NCI-H2081 (cell line): Measurements from ENCODE around the gene PRKCZ.
"Not testable (repeated sequence)": the region's sequence is repeated elsewhere in the genome, so short reads cannot be mapped to it uniquely, and the experiment has no call there.

Experiments used
- DNase-seq, 2 experiments: peaks; one replicate each; lab custom pipeline; 2025; lab: John Stamatoyannopoulos, UW

Gene PRKCZ

DNA sequence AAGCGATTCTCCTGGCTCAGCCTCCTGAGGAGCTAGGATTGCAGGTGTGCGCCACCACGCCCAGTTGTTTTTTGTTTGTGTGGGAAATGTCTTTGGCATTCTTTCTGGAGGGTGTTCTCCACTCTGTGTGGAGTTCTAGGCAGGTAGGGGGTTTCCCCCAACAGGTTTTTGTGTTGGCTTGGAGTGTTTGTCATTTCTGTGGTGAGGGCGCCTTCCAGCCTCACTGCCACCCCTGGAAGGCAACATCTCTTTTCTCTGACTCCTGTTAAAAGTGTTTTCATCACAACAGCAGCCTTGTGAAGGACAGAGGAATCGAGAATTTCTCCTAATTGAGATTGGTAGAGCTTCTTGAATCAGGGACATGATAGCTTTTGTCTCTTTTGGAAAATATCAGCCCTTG, 69.7 kb downstream of the PRKCZ start:
- no peak for DNase-seq

- no peak for DNase-seq
Observed at GRCh38 chr1:2121101-2121691, 71.0 kb downstream of the PRKCZ start.

DNA sequence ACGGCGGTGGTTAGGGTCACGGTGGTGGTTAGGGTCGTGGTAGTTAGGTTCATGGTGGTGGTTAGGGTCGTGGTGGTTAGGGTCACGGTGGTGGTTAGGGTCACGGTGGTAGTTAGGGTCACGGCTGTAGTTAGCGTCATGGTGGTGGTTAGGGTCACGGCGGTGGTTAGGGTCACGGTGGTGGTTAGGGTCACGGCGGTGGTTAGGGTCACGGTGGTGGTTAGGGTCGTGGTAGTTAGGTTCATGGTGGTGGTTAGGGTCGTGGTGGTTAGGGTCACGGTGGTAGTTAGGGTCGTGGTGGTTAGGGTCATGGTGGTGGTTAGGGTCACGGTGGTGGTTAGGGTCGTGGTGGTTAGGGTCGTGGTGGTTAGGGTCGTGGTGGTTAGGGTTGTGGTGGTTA, 71.6 kb downstream of the PRKCZ start:
- DNase-seq = not testable (repeated sequence)

DNA sequence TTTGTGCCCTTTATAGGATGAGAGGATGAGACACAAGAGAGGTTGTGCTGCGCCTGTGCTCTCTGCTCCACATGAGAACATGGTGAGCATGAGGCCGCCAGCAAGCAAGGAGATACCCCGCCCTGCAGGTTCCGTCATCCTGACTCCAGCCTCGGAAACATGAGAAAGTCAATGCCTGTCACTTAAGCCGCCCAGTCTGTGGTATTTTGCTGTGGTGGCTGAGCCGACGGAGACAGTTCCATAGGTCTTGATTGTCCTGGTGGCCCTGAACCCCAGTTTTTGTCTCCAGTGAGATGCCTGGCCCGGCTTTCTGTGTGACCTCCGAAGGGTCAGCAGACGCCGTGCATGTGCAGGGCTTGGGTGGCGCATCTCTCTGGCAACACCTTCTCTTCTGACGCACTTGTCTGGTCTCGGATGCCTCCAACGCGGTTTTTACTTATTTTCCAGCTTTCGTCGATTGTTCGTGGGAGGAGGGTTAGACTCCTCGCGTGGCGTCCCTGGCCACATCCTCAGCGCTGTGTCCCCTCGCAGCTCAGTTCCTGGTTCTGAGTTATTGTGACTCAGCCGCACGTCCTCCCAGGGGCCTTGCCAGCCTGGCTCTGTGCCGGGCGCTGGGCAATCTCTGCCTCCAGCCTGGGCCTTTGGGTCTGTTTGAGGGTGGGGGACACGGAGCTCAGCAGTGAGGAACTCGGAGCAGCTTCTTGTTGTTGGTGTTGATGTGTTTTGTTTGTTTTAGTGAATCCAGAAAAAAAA, 74.4 kb downstream of the PRKCZ start:
- no peak for DNase-seq

GRCh38 chr1:2125350-2126211, 75.4 kb downstream of the PRKCZ start:
- DNase-seq = no peak

DNA sequence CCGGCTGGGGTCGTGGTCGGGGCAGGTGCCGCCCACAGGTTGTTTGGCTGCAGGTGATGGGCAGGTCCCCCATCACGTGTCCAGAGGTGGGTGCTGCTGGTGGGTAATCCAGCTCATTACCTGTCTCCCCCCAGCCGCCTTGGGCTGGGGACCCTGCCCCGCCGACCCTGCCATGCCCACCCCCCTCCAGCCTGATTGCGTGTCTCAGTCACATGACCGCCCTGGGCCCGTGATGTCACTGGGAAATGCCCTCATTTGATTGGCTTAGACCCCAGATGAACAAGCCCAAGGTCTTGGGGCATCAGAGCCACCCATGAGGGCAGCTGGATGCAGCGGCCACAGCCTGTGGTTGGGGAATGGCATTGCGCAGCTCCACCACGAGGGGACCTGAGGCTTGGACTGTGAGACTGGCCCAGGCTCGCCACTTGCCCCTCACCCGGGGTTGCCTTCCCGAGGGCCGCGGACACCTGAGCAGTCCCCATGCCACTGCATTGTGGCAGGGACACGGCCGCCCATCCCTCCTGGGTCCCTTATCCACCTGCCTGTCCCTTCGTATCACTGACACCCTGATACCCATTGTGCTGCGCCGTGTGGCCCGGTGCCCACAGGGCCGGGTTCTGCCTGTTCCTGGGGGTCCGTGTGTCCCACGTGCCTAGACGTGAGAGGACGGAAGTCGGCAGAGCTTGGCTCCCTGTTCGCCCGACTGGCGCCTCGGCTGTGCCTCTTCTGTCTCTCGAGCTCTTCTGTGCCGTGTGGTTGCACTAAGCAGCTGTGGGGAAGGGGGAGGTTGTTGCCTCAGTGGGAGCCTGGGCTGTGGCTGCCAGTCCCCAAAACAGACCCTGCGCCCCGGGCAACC, 76.3 kb downstream of the PRKCZ start:
- no peak for DNase-seq

DNA sequence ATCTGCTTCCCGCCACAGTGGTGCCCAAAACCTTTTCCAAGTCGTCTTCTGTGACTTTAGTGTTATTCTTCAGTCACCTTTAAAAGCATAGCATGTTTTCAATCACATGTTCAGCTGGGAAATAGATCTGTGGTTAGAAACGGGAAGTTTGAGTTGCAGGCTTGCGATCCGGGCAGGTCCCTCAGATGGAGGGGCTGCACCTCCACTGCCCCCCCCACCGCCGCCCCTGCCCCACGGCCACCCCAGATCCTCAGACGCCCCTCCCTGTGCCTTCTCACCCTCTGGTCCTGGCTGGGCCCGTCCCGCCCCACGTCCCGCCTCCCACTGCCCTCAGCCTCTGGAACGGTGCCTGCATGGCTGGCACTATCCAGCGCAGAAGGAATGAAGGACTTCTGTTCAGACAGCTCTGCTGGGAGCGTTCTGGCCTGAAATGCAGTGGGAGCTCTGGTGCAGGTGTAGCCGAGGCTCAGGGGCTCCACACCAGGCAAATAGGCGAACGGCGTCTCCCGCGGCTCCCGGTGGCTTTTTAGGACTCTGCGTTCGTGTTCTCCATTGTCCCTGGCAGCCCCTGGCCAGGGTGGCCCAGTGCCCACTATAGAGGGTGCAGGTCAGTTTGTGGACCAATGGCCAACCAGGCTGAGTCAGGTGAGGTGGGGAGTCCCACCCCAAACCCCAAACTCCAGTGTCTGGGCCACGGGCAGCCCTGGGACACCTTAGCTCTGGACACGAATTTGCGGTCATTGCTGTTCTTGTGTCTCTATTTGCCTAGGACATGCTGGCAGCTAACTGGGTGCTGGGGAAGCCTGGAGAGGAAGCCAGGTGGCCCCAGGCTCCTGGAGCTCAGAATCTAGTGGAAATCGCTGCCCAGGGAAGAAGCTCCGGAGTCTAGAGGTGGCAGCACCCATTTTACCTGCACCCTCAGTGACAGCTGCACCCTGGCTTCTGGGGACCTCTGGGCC, 77.3 kb downstream of the PRKCZ start:
- no peak for DNase-seq

DNA sequence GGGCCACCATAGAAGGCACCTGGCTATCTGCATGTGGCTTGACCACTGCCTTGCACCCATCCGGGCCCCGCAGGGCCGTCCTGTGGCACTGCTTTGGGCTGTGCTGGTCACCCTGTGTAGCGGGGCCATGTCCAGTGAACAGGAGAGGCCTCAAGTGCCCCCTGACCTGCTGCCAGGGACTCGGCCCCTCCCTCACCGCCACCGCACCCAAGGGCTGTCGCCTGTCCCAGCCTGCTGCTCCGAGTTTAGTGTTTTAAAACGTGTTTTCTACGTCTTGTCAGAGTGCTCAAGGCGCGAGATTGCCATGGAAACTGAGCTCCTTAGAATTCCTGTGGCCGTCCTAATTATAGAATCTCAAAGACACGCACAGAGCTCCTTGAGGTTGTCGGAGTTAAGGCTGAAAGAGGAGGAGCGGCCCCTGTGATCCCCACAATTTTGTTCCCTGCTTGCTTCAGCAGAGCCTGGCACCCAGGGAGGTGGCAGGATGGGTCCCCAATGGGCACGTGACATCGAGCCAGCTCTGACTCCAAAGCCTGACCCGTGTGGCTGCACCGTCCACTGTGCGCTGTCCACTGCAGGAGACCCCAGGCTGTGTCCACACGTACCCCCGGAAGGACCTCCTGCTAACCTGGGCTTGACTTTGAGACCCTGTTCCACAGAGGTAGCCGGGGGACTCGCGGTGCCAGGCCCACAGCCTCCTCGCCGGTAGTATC, 78.1 kb downstream of the PRKCZ start:
- DNase-seq = no peak

DNA sequence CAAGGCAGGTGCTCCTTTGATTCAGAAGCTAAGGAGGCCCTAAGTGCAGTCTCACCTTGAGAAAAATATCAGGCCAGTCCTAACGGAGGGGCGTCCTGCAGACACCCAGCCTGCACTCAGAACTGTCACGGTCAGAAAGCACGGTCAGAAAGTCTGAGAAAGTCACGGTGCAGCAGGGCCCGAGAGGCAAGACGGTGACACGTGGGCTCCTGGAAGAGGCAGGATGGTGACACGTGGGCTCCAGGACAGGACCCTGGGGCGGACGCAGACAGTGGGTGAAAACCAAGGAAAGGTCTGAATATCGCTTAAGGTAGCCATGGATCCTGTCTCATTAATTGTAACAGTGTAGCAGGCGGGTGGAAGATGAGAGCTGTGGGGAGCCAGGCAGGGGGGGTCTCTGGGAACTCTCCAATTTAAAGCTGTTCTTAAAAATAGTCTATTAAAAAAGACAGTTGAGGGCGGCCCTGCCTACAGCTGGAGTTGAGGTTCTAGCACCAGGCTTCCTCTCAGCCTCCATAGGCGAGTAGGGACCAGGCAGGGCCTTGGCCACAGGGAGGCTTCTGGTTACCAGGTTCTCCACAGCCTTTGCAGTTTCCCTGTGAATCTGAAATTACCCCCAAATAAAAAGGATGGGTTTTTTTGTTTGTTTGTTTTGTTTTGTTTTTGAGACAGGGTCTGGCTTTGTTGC, 79.2 kb downstream of the PRKCZ start:
- no peak for DNase-seq

GRCh38 chr1:2130156-2130555, 79.9 kb downstream of the PRKCZ start:
- DNase-seq = no peak

DNA sequence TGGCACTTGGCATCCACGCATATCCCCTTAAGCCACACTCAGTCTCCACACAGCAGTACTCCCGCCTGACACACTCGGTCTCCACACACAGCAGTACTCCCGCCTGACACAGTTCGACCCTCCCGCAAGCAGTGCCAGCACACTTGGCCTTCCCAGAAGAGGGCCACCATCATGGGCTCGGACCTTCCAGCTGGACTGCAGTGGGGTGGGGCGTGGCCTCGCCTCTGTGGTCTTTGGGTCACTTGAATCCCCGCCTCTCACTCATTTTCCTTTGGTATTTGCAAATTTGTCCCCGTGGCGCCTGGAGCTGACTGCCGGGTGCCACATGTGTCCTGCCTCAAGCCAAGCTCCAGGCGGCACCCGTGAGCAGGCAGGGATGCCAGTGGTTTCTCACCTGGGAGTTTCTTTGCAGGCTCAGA, 80.7 kb downstream of the PRKCZ start:
- no peak for DNase-seq

GRCh38 chr1:2132222-2133038, 82.2 kb downstream of the PRKCZ start:
- DNase-seq = no peak

DNA sequence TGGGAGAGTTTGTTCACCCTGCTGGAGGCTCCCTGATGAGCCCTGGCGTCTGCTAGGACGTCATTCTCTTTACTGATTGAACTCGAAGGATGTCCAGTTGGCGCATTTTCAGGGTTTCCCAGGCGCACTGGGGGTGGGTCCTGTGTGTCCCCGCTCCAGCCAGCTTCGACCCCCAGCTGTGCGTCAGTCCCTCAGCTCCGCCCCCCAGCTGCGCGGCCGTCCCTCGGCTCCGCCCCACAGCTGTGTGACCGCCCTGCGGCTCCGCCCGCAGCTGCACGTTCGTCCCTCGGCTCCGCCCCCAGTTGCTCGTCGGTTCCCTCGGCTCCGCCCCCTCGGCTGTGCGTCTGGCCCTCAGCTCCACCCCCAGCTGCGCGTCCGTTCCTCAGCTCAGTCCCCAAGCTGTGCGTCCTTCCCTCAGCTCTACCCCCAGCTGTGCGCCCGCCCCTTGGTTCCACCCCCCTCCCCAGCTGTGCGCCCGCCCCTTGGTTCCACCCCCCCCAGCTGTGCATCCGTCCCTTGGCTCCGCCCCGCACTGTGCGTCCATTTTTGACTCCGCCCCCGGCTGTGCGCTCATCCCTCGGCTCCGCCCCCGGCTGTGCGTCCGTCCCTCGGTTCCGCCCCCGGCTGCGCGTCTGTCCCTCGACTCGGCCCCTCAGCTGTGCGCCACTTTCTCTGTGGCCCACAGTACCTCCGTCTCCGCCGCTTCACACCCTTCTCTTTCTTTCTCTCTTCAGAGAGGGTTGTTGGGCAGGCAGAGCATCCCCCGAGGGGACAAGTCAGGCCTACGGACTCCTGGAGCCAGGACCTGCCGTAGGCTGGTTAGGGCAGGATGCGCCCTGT, 83.0 kb downstream of the PRKCZ start:
- DNase-seq = peak; percentile 82 to 90

- DNase-seq = no peak
Observed at GRCh38 chr1:2133879-2134215, 83.6 kb downstream of the PRKCZ start.

DNA sequence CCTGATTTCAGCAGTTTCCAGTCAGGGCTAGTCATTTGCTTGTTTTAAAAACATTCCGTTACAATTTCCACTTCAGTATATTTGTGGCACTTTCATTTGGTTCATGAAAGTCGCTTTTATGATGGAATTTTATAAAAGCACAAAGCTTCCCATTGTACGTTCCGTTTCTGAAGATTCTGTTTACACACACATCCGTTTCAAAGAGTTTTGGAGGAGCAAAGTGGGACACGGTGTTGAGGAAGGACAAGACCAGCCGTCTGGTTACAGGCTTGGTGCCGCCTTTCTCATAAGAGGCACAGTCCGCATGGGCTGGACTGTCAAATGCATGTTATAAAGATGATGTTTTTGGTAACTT, 84.0 kb downstream of the PRKCZ start:
- no peak for DNase-seq

DNA sequence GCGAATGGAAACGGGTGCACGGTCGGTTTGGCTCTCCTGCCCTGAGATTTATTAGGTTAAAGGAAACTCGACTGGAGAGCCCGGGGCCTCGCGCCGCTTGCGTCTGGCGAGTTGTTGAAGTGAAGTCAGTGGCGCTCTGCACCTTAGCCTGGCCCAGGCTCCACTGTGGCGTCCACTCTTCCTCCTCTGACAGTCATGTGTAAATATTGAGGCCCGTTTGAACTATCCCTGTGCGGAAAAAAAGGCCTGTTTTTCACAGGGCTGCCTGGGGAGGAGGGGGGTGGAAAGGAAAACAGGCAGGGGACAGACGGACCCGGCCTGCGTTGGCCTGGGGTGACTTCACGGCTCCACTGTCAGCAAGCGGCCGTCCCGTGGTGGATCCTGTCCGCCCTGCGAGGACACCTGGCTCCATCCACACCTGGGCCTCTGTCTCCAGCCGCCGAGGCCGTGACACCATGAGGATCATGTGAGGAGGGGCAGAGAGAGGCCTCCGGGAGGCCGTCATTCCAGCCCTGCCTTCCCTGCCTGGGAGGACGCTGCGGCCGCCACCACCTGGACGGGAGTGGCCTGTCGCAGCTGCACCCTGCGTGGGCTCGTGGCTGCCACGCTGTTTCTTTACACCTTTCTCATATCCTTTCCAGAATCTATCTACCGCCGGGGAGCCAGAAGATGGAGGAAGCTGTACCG, 84.6 kb downstream of the PRKCZ start:
- DNase-seq = no peak

GRCh38 chr1:2135441-2135841, 85.2 kb downstream of the PRKCZ start:
- no peak for DNase-seq
